CD4-positive, alpha-beta T cell treated with Interleukin-21 for 1 hour (primary cell): ENCODE measurements around the gene PERCC1.
"Not testable (repeated sequence)": the region's sequence is repeated elsewhere in the genome, so short reads cannot be mapped to it uniquely, and the experiment has no call there.

Experiments used
- DNase-seq: peaks from one replicate; pipeline ENCODE4 v3.0.0-alpha.2; 2020

The PERCC1 gene

DNA sequence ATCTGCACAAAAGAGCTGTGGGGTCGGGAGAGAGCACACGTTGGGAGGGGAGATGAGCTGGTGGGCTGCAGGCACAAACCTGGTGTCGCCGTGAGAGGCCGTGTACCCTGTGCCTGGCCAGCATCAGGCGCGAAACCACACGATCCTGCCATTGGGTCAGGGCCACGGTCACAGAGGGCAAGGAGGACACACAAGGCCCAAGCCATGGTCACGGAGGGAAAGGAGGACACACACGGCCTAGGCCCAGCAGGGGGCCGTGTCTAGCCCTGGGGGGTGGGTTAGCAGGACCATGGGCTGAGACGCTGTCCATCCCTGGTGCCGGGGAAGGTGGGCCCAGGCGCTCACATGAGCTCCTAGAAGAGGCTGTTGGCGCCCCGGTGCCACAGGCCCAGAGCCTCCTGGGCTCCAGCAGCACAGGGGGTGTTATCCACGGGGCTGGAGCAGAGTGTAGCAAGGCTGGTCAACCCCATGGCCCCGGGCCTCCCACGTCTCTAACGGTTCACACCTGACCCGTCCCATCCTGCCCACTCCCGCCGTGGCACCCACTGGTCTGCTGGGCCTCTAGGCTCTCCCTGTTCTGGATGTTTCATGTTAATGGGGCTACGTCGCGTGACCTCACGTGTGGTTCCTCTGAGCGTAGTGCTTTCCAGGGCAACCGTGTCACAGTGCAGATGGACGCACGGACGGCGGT lies 21.0 kb downstream of the PERCC1 start:
- no peak for DNase-seq

- DNase-seq = no peak
Observed at GRCh38 chr16:1452530-1452929, 21.7 kb downstream of the PERCC1 start.

DNA sequence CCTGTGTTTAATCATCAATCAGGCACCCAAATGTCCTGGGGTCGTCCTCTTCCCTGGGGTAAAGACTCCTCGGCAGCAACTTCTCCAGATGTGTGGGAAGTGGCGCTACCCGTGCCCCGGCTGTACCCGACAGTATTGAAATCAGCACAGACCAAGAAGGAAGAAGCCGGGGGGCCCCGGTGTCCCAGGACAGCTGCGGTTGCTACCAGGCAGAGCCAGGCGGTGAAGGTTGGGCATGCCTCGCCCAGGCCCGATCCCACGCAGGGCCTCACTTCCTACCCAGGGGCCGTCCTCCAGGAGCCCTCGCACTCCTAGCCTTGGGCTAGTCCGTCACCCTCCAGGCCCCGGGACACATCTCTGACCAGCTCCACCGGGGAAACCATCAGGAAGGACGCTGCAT lies 22.4 kb downstream of the PERCC1 start:
- no peak for DNase-seq

- DNase-seq = no peak
Observed at GRCh38 chr16:1454561-1454960, 23.7 kb downstream of the PERCC1 start.

DNA sequence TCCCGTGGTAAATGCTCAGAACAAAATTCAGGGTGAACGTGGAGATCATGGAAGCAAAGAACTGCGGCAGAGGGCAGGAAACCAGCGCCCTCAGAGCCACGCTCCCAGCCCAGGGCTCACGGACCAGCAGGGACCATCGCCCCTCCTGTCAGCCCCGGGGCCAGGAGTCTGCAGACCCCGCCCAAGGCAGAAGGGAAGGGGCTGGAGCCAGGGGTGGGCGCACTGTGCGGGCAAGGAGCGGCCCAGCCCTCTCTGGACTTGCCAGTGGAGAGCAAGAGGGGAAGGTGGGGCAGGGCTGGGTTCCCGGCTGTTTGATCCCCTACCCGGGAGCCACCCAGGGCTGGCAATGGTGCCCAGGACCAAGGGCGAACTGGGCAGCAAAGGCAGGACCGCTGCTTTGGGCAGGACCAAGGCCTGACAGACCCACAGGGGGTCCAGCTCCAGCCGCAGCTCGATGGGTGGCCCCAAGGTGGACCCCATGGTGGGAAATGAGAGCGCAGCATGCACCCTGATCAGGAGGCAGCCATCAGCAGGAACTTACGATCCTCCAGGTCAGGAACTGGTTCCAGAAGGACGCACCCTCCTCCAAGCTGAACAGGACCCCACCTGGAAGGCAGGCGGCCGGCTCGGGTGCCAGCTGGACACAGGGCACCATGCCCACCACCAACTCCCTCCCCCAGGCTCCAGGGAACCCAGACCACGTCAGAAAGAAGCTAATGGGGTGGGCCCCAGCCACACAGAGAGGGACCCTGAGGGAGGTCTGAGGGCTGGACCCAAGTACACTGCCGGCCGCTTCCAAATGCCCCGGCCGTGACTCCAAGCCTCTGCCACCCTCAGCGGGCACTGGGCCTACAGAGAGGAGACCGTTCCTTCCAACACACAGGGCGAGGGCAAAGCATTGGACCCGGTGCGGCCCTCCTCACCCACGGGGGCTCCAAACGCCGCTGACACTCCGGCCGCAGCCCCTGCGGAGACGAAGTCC lies 24.6 kb downstream of the PERCC1 start:
- DNase-seq = no peak

- DNase-seq = no peak
Observed at GRCh38 chr16:1456951-1457350, 26.1 kb downstream of the PERCC1 start.

GRCh38 chr16:1457489-1458245 lies 26.8 kb downstream of the PERCC1 start:
- DNase-seq = no peak

DNA sequence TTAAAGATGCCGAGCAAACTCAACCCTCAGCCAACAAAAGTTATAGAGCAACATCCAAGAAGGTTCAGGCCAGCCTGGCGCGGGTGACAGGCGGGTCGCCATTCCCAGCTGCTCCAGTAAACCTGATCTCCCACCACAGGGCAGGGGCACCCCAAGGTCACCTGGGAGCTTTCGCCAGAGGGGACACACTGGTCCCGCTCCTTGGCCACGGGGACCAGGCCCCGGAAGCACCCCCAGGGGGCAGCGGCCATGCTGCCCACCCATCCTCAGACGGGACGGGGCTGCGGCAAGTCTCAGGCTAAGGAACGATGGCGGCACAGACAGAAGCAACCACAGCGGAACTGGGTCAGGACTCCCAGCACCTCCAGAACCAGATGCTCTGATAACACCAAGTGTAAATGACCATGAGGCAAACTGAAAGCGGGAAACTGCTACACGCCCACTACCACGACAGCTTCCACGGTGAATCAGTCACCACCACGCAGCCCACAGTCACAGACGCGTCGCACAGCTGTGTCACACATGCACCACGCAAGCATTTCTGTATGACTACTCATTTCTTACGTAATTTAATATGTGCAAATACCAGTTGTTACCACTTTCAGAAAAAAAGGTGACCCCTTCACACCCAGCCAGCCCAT lies 27.6 kb downstream of the PERCC1 start:
- no peak for DNase-seq

GRCh38 chr16:1458977-1459341 lies 28.1 kb downstream of the PERCC1 start:
- DNase-seq = no peak

GRCh38 chr16:1459967-1460366 lies 29.1 kb downstream of the PERCC1 start:
- DNase-seq = no peak

- no peak for DNase-seq
Observed at GRCh38 chr16:1460602-1461138, 29.8 kb downstream of the PERCC1 start.

DNA sequence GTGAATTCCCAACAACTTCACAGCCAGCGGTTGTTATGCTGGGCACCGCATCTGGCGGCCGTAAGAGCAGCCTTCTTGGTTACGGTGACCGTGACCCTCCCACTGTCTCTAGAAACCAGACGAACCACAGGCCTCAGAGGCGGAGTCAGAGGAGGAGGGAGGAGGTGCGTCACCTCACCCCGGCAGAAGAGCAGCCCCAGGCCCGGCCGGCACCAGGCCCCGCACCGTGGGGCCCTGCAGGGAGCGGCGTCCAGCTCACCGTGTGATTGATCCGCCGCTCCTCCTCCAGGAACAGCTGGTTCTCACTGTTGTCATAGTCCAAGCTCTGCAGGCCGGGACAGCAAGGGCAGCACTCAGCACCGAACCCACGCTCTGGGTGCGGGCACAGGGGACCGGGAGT lies 30.3 kb downstream of the PERCC1 start:
- no peak for DNase-seq

DNA sequence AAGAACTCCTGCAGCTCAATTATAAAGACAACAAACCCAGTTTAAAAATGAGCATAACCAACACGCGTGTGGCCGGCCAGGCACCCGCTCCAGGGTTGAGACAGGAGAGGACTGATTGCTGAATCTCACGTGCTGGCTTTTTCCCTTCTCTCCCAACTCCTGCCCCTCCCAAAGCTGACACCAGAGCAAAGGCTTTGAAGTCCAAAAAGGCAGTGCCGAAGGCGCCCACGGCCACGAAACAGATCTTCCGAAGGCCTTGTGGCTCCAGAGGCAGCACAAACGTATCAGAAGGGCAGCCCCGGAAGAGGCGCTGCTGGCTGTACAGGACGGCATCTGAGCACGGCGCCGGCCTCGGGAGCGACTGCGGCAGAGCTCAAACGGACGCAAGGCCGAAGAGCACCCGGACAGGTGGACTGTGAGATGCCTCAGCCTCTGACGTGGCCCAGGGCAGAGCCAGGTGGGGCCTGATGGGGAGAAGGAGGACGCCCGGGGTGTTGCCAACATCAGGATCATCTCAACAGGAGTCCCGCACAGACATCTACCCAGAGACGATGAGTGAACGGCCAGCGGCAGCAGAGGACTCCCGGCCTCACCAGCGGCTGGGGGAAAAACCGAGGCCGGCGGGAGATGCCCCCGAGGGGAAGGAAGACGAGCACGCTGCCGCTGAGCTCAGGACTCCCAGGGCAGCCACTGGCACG lies 33.5 kb downstream of the PERCC1 start:
- DNase-seq = no peak

- DNase-seq = no peak
Observed at GRCh38 chr16:1464894-1465566, 34.2 kb downstream of the PERCC1 start.

- no peak for DNase-seq
Observed at GRCh38 chr16:1465567-1465915, 34.7 kb downstream of the PERCC1 start.

GRCh38 chr16:1466054-1466453 lies 35.2 kb downstream of the PERCC1 start:
- DNase-seq = no peak

DNA sequence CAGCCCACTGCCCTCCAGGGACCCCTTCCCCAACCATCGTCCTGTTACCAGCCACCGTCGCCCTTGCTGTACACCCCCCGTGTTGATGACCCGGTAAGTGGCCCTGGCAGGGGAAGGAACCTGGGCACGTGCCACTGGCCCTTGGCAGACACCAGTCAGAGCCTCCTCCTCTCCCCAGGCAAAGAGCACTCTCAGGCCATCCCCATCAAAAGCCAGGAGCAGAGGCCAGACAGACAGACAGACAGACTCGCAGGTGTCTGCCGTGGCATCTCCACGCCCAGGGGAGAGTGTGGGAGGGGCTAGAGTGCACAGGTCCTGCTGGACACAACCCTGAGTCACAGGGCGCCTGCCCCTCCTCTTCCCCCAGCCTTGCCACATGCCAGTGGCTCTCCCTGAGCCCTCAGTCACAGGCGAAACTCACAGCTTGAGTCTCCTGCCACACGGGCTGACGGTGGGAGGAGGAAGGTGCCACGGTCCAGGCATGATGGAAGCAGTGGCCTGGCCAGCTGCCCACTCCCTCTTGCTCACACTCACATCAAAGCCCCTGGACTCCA lies 36.2 kb downstream of the PERCC1 start:
- DNase-seq = no peak

DNA sequence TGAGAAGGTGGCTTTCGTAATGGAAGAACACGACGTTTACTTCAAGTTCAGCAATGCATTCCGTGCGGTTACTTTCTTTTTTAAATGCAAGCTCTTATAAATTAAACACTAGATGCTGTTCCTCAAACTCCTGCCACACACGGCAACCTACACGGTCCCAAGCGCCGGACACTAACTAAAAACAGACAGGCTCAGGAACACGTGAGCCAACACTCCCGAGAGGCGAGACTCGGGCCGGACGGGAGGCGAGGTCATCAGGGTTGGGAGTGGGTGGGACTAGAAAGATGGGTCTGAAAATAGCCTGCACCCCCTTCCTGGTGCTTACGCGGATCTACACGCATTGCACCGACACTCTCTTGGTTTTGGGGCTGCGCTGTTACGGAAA lies 37.5 kb downstream of the PERCC1 start:
- DNase-seq = no peak

DNA sequence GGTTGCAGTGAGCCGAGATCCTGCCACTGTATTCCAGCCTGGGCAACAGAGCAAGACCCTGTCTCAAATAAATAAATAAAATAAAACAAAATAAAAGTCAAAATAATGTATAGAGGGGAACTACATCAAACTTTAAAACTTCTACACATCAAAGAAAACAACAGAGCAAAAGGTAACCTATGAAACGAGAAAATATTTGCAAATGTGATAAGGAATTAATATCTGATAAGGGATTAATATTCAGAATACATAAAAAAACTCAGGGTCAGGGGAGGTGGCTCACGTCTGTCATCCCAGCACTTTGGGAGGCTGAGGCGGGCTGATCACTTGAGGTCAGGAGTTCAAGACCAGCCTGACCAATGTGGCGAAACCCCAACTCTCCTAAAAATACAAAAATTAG lies 38.3 kb downstream of the PERCC1 start:
- DNase-seq = not testable (repeated sequence)

GRCh38 chr16:1469693-1470201 lies 38.9 kb downstream of the PERCC1 start:
- no peak for DNase-seq
